ENCODE data around the gene NIPAL3.

DNA sequence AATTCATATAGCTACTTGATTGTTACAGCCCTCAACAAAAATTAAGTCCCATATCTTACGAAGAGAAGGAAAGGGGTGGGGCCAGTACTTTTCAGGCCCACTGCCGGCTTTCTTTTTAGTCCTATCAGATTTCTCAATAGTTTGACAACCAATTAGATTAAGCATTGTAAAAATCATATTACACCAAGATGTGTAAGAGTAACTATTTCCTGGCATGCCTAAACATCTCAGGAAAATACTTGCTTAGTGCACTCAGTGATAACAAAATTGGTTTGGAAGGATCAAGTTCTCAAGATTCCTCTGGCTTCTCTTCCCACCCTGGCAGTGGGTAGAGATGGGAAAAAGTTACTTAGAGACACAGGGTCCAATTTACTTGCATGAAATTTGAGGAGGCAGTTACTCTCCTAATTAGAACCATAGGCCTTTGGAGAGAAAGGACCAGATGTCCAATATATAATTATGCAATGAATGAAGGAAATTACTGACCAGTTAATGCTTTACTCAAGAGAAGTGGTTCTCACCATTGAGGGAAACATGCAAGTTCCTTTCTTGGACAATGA lies 32.1 kb upstream of the NIPAL3 start:
- TF ChIP-seq TCF12 (IDR thresholded peaks at IDR 0.05; ENCODE audit: low read depth) (no peak), EP300 (IDR thresholded peaks at IDR 0.05; ENCODE audit: borderline replicate concordance) (no peak), CREB1 (IDR thresholded peaks at IDR 0.05; ENCODE audit: low read depth) (no peak), EGR1 (IDR thresholded peaks at IDR 0.05) (no peak), RAD21 (IDR thresholded peaks at IDR 0.05; ENCODE audit: low read depth) (no peak), CEBPB (IDR thresholded peaks at IDR 0.05) (no peak), TAF1 (IDR thresholded peaks at IDR 0.05; ENCODE audit: low read depth) (no peak), YY1 (IDR thresholded peaks at IDR 0.05; ENCODE audit: low read depth) (no peak), FOXM1 (IDR thresholded peaks at IDR 0.05; ENCODE audit: borderline replicate concordance, low read depth) (no peak)
- TF ChIP-seq, protein P1, sequence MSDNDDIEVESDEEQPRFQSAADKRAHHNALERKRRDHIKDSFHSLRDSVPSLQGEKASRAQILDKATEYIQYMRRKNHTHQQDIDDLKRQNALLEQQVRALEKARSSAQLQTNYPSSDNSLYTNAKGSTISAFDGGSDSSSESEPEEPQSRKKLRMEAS (IDR thresholded peaks at IDR 0.05) = no peak
- TF ChIP-seq, protein P2, sequence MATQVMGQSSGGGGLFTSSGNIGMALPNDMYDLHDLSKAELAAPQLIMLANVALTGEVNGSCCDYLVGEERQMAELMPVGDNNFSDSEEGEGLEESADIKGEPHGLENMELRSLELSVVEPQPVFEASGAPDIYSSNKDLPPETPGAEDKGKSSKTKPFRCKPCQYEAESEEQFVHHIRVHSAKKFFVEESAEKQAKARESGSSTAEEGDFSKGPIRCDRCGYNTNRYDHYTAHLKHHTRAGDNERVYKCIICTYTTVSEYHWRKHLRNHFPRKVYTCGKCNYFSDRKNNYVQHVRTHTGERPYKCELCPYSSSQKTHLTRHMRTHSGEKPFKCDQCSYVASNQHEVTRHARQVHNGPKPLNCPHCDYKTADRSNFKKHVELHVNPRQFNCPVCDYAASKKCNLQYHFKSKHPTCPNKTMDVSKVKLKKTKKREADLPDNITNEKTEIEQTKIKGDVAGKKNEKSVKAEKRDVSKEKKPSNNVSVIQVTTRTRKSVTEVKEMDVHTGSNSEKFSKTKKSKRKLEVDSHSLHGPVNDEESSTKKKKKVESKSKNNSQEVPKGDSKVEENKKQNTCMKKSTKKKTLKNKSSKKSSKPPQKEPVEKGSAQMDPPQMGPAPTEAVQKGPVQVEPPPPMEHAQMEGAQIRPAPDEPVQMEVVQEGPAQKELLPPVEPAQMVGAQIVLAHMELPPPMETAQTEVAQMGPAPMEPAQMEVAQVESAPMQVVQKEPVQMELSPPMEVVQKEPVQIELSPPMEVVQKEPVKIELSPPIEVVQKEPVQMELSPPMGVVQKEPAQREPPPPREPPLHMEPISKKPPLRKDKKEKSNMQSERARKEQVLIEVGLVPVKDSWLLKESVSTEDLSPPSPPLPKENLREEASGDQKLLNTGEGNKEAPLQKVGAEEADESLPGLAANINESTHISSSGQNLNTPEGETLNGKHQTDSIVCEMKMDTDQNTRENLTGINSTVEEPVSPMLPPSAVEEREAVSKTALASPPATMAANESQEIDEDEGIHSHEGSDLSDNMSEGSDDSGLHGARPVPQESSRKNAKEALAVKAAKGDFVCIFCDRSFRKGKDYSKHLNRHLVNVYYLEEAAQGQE (IDR thresholded peaks at IDR 0.05; ENCODE audit: low read depth) = no peak
- TF ChIP-seq, protein P3, sequence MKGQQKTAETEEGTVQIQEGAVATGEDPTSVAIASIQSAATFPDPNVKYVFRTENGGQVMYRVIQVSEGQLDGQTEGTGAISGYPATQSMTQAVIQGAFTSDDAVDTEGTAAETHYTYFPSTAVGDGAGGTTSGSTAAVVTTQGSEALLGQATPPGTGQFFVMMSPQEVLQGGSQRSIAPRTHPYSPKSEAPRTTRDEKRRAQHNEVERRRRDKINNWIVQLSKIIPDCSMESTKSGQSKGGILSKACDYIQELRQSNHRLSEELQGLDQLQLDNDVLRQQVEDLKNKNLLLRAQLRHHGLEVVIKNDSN (IDR thresholded peaks at IDR 0.05) = no peak

Measured in Ishikawa (cell line).